HEK293 (cell line): ENCODE data around the gene PAXX.

Experiments
- CTCF ChIA-PET: fragments of 350-600 bp; formaldehyde crosslinking; extraction: SDS; loops from one replicate; lab custom pipeline; 2021; ENCODE audit warnings: antibody characterized with exemption; lab: Yijun Ruan, JAX
- POLR2A ChIA-PET: fragments of 300-600 bp; formaldehyde crosslinking; extraction: SDS; loops from one replicate; lab custom pipeline; 2020; ENCODE audit warnings: antibody characterized with exemption, inconsistent platforms; lab: Yijun Ruan, JAX
- H3K27ac ChIP-seq: fragments of 200-500 bp; sonication (Bioruptor generic); 2 replicates; pipeline ENCODE4 v1.5.1; 2014; ENCODE audit warnings: low read depth, low read length, control low read depth, inconsistent platforms; ENCODE audit errors: extremely low read depth
- H3K36me3 ChIP-seq, 2 experiments: fragments of 200-500 bp in 1 of 2; sonication (Bioruptor generic) in 1 of 2; 1 replicate in 1 of 2; 2 replicates in 1 of 2; pipeline ENCODE4 v1.5.1; 2014 to 2017; ENCODE audit warnings: inconsistent platforms in 2 of 2, low read length in 2 of 2; ENCODE audit not compliant: control insufficient read depth in 2 of 2, insufficient read depth in 1 of 2
- H3K4me1 ChIP-seq: fragments of 200-500 bp; sonication (Bioruptor generic); 2 replicates; pipeline ENCODE4 v1.5.1; 2014; ENCODE audit warnings: mild to moderate bottlenecking, low read length, inconsistent platforms; ENCODE audit not compliant: control insufficient read depth, insufficient read depth
- H3K4me3 ChIP-seq: 2 replicates; pipeline ENCODE4 v1.5.1; 2011; ENCODE audit warnings: low read depth, mild to moderate bottlenecking, control low read depth, low read length, moderate library complexity
- H3K9me3 ChIP-seq: fragments of 200-500 bp; sonication (Bioruptor generic); 2 replicates; pipeline ENCODE4 v1.5.1; 2014; ENCODE audit warnings: low read depth, low read length, inconsistent platforms; ENCODE audit not compliant: control insufficient read depth, insufficient read depth
- FEZF1 ChIP-seq: fragments of 450-650 bp; formaldehyde crosslinking; IDR thresholded peaks from 2 replicates; pipeline ENCODE4 v1.5.1; 2016; ENCODE audit warnings: missing biosample characterization, missing genetic modification characterization
- GLIS1 ChIP-seq: fragments of 450-650 bp; formaldehyde crosslinking; IDR thresholded peaks from 2 replicates; pipeline ENCODE4 v1.5.1; 2016; ENCODE audit warnings: missing biosample characterization, missing genetic modification characterization
- GLIS2 ChIP-seq: fragments of 450-650 bp; formaldehyde crosslinking; IDR thresholded peaks from 2 replicates; pipeline ENCODE4 v1.5.1; 2016; ENCODE audit warnings: missing biosample characterization, missing genetic modification characterization
- HIC1 ChIP-seq: fragments of 450-650 bp; formaldehyde crosslinking; IDR thresholded peaks from 2 replicates; pipeline ENCODE4 v1.5.1; 2016; ENCODE audit warnings: missing biosample characterization, missing genetic modification characterization
- KLF7 ChIP-seq: fragments of 450-650 bp; formaldehyde crosslinking; IDR thresholded peaks from 2 replicates; pipeline ENCODE4 v1.5.1; 2016; ENCODE audit warnings: missing biosample characterization, missing genetic modification characterization, borderline replicate concordance
- PBX3 ChIP-seq: sonication (generic); formaldehyde crosslinking; IDR thresholded peaks from 2 replicates; pipeline ENCODE4 v1.8.1; 2022; ENCODE audit warnings: mild to moderate bottlenecking, moderate library complexity, missing genetic modification reagents
- SALL2 ChIP-seq: fragments of 450-650 bp; formaldehyde crosslinking; IDR thresholded peaks from 2 replicates; pipeline ENCODE4 v1.5.0; 2017; ENCODE audit warnings: missing biosample characterization, mild to moderate bottlenecking, missing genetic modification characterization, borderline replicate concordance
- SETDB1 ChIP-seq: IDR thresholded peaks from one replicate; pipeline ENCODE4 v1.6.1; 2017; ENCODE audit warnings: mild to moderate bottlenecking, low read length, moderate library complexity, mixed read lengths; ENCODE audit not compliant: insufficient read length
- ZBTB10 ChIP-seq: fragments of 450-650 bp; formaldehyde crosslinking; IDR thresholded peaks from 2 replicates; pipeline ENCODE4 v1.5.1; 2016; ENCODE audit warnings: missing biosample characterization, missing genetic modification characterization
- ZFHX2 ChIP-seq: fragments of 450-650 bp; formaldehyde crosslinking; conservative IDR thresholded peaks from 2 replicates; pipeline ENCODE4 v1.5.1; 2016; ENCODE audit warnings: missing biosample characterization, missing genetic modification characterization
- ZFP37 ChIP-seq: fragments of 450-650 bp; formaldehyde crosslinking; IDR thresholded peaks from 2 replicates; pipeline ENCODE4 v1.5.1; 2016; ENCODE audit warnings: missing biosample characterization, missing genetic modification characterization
- ZNF138 ChIP-seq: fragments of 450-650 bp; formaldehyde crosslinking; IDR thresholded peaks from 2 replicates; pipeline ENCODE4 v1.5.1; 2016; ENCODE audit warnings: missing biosample characterization, missing genetic modification characterization, borderline replicate concordance
- ZNF140 ChIP-seq: fragments of 450-650 bp; formaldehyde crosslinking; IDR thresholded peaks from 2 replicates; pipeline ENCODE4 v1.5.1; 2016; ENCODE audit warnings: missing biosample characterization, missing genetic modification characterization
- ZNF155 ChIP-seq: fragments of 450-650 bp; formaldehyde crosslinking; IDR thresholded peaks from 2 replicates; pipeline ENCODE4 v1.5.1; 2016; ENCODE audit warnings: missing biosample characterization, missing genetic modification characterization
- ZNF18 ChIP-seq: fragments of 450-650 bp; formaldehyde crosslinking; IDR thresholded peaks from 2 replicates; pipeline ENCODE4 v1.5.1; 2016; ENCODE audit warnings: missing biosample characterization, missing genetic modification characterization
- ZNF2 ChIP-seq: fragments of 450-650 bp; formaldehyde crosslinking; IDR thresholded peaks from 2 replicates; pipeline ENCODE4 v1.5.1; 2016; ENCODE audit warnings: missing biosample characterization, missing genetic modification characterization
- ZNF23 ChIP-seq: fragments of 450-650 bp; formaldehyde crosslinking; IDR thresholded peaks from 2 replicates; pipeline ENCODE4 v1.5.1; 2016; ENCODE audit warnings: missing biosample characterization, missing genetic modification characterization, borderline replicate concordance
- ZNF274 ChIP-seq, 2 experiments: fragments of 200-500 bp in 1 of 2; fragments of 450-650 bp in 1 of 2; sonication (Bioruptor generic) in 1 of 2; formaldehyde crosslinking in 1 of 2; IDR thresholded peaks; 2 replicates each; pipeline versions ENCODE4 v1.5.1 to v1.6.1; 2014 to 2016; ENCODE audit warnings: borderline replicate concordance in 1 of 2, inconsistent platforms in 1 of 2, low read length in 1 of 2, missing biosample characterization in 1 of 2, missing genetic modification characterization in 1 of 2
- ZNF311 ChIP-seq: fragments of 450-650 bp; formaldehyde crosslinking; IDR thresholded peaks from 2 replicates; pipeline ENCODE4 v1.5.1; 2017; ENCODE audit warnings: missing biosample characterization, missing genetic modification characterization, borderline replicate concordance
- ZNF433 ChIP-seq: fragments of 450-650 bp; formaldehyde crosslinking; IDR thresholded peaks from 2 replicates; pipeline ENCODE4 v1.5.1; 2016; ENCODE audit warnings: missing biosample characterization, missing genetic modification characterization, low read depth
- ZNF571 ChIP-seq: fragments of 450-650 bp; formaldehyde crosslinking; IDR thresholded peaks from 2 replicates; pipeline ENCODE4 v1.5.0; 2017; ENCODE audit warnings: missing biosample characterization, missing genetic modification characterization
- ZNF639 ChIP-seq: fragments of 450-650 bp; formaldehyde crosslinking; IDR thresholded peaks from 2 replicates; pipeline ENCODE4 v1.5.1; 2016; ENCODE audit warnings: missing biosample characterization, missing genetic modification characterization
- ZNF837 ChIP-seq: fragments of 450-650 bp; formaldehyde crosslinking; IDR thresholded peaks from 2 replicates; pipeline ENCODE4 v1.5.1; 2016; ENCODE audit warnings: missing biosample characterization, missing genetic modification characterization
- ZSCAN30 ChIP-seq: fragments of 450-650 bp; IDR thresholded peaks from 2 replicates; pipeline ENCODE4 v1.5.1; 2018; ENCODE audit warnings: missing biosample characterization, mild to moderate bottlenecking, missing genetic modification characterization, moderate library complexity
- ZSCAN4 ChIP-seq: fragments of 450-650 bp; formaldehyde crosslinking; IDR thresholded peaks from 2 replicates; pipeline ENCODE4 v1.5.1; 2017; ENCODE audit warnings: missing biosample characterization, missing genetic modification characterization

The PAXX gene

GRCh38 chr9:136951541-136952320 lies 40.5 kb upstream of the PAXX start, which contains the start of gene LCN12 (continued):
- TF ChIP-seq ZBTB10 (tag by site-specific recombination) (no peak), GLIS2 (peak; percentile 63; the same call in 1 of the 2 replicates), HIC1 (no peak), FEZF1 (no peak), ZNF433 (tag by site-specific recombination) (no peak), ZSCAN4 (tag by site-specific recombination) (no peak), ZFHX2 (tag by site-specific recombination) (no peak), ZNF639 (tag by site-specific recombination) (no peak), ZNF837 (no peak)

- Histone ChIP-seq H3K27ac (no peak overlapping the region), H3K36me3 (no peaks in the 10 kb centered on the region), H3K4me1 (no peaks in the 10 kb centered on the region; the same call in 1 of the 2 replicates), H3K4me3 (no peak overlapping the region), H3K9me3 (no peaks in the 10 kb centered on the region)
- ChIA-PET CTCF (interaction anchor here (0.6 to 1.6 kb wide), 2 partner anchors 83 to 386 kb away, joined by 3 to 6 read pairs; no protein-coding TSS in a partner anchor), POLR2A (interaction anchor here (0.6 kb wide), 1 partner anchor 15 kb away, joined by 4 read pairs; no protein-coding TSS in a partner anchor)
- TF ChIP-seq ZFP37 (no peak), ZNF2 (tag by site-specific recombination) (no peak), ZNF155 (no peak), ZNF311 (tag by site-specific recombination) (no peak), ZNF140 (tag by site-specific recombination) (no peak), SETDB1 (no peak), ZNF274 (IDR thresholded peaks at IDR 0.05; ENCODE audit: low read length) (no peak), ZNF274 (tag by site-specific recombination; IDR thresholded peaks at IDR 0.05; ENCODE audit: borderline replicate concordance) (no peak), ZNF571 (tag by site-specific recombination) (no peak), SALL2 (no peak), PBX3 (CRISPR knock-in tag) (no peak), ZSCAN30 (tag by site-specific recombination) (no peak), ZNF23 (tag by site-specific recombination) (no peak), GLIS1 (tag by site-specific recombination) (peak; percentile 11; the same call in 1 of the 2 replicates), KLF7 (no peak), ZNF18 (no peak), GLIS2 (0 out of 2 replicates have a peak, but pooled peaks have one; percentile 11), ZNF138 (tag by site-specific recombination) (no peak)
Observed at GRCh38 chr9:136952321-136952850, 39.8 kb upstream of the PAXX start.
